ENCODE measurements around the gene MACROD1. TPM values are rescaled to one million over a fixed set of nuclear protein-coding genes. Genes with fewer than 3 reads are reported as not detected.

Gene MACROD1
- total RNA-seq, 1 donor from 2014 or later: 27.8 TPM

DNA sequence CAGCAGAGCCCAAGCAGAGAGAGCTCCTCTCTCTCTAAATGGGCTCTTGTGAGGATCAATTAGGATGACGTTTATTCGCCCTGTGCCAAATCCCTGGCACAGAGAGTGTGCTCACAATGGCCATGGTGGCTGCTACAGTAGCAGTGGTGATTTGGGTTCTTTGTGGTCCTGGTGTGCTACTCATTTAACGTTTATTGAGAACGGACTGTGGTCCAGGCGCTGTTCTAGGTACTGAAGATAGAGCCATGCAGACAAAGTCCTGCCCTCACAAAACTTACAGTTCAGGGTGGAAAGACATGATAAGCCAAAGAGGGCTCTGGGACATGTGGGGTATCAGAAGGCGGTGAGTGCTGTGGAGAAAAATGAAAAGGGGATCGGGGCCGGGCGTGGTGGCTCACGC, 174.4 kb downstream of the MACROD1 start:
- DNase-seq (ENCODE audit: low read depth): no peak
- H3K4me3 ChIP-seq (ENCODE audit: low read depth, low read length): no peak overlapping the region
- TF ChIP-seq, protein P1, sequence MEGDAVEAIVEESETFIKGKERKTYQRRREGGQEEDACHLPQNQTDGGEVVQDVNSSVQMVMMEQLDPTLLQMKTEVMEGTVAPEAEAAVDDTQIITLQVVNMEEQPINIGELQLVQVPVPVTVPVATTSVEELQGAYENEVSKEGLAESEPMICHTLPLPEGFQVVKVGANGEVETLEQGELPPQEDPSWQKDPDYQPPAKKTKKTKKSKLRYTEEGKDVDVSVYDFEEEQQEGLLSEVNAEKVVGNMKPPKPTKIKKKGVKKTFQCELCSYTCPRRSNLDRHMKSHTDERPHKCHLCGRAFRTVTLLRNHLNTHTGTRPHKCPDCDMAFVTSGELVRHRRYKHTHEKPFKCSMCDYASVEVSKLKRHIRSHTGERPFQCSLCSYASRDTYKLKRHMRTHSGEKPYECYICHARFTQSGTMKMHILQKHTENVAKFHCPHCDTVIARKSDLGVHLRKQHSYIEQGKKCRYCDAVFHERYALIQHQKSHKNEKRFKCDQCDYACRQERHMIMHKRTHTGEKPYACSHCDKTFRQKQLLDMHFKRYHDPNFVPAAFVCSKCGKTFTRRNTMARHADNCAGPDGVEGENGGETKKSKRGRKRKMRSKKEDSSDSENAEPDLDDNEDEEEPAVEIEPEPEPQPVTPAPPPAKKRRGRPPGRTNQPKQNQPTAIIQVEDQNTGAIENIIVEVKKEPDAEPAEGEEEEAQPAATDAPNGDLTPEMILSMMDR (conservative IDR thresholded peaks at IDR 0.05; ENCODE audit: low read depth, low read length): no peak

DNA sequence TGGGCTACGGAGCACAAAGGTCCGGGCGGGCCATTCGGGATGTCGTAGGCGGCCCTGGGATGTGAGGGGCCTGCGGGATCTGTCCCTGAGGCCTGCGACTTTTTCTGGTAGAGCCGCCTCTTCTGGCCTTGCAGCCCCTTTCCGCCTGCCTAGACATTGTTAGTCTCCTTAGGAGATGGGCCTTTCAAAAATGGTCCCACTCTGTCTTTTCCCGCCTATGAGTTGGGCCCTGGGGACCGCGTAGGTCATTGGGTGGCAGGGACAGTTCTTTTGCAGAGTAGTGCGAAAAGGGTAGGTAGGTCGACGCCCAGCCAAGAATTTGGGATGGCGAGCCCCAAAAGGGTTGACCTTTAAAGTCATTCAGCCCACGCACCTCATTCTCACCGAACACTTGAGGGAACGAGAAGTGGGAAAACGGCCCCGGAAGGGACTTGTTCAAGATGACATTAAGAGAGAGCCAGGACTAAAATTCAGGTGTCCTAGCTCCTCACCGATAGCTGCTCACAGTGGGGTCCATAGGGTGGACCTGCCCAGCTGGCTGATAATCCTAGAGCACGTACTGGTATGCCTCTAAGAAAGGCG, 178.9 kb downstream of the MACROD1 start:
- TF ChIP-seq, protein P1 (conservative IDR thresholded peaks at IDR 0.05; ENCODE audit: low read depth, low read length): no peak
- DNase-seq (ENCODE audit: low read depth): no peak
- H3K4me3 ChIP-seq (ENCODE audit: low read depth, low read length): peak overlapping the region; percentile 98

DNA sequence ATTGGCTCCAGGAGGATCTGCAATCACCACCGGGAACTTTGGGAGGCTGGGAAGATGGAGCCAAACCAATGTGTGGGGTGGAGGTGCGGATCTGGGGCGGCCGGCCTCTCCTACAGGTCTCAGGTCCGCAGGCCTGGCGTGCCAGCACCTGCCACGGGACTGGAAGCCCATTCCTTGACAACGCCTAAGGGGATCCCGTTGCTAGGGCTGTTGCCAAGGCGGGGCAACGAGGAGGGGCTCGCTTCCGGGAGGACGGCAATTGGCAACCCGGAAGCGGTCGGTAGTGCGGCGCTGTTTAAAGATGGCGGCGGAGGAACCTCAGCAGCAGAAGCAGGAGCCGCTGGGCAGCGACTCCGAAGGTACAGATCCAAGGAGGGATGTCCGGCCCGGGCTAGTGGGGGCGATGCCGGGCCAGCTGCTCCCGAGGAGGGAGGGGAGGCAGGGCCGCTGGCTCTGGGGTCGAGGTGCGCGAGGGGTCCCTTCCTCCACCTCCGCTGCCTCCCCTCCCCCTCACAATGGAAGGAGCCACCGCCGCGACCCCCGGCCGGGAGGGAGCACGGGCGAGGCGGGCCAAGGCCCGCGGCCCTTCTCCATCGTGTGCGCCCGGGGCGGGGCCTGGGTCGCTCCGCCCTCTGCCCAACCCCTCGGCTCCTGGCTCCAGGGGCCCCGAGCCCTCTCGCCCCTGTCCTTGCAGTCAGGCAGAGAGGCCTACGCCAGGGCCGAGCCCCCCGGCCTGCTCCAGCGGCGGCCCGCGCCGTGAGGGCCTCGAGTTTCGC, 179.6 kb downstream of the MACROD1 start, which contains the start of gene OTUB1:
Gene OTUB1 (plus strand): TSS at position 283 of the 776 bp plus-strand sequence. CDS start 19 bp downstream, at position 302.
- TF ChIP-seq, protein P1 (conservative IDR thresholded peaks at IDR 0.05; ENCODE audit: low read depth, low read length): peak; percentile 3
- H3K4me3 ChIP-seq (ENCODE audit: low read depth, low read length): peak within 1 kb of the TSS; percentile 98
- peak; percentile 37 for DNase-seq (ENCODE audit: low read depth)

DNA sequence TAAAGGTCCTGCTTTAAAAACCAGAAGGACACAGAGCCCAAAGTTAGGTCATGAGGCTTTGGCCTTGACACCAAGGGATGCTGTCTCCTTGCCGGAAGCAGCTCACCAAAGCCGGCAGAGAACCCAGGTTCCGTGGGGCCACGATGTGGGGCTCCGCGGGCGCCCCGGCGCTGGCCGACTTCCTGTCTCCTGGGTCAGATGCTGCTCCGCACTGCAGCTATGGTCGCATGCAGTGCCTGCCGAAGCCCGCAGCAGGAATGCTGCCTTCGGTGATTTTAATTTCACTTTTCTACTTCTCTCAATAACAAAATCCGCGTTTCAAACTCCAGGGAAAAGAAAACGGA, 180.1 kb downstream of the MACROD1 start:
- TF ChIP-seq, protein P1 (conservative IDR thresholded peaks at IDR 0.05; ENCODE audit: low read depth, low read length): no peak
- peak overlapping the region; percentile 98 for H3K4me3 ChIP-seq (ENCODE audit: low read depth, low read length)
- DNase-seq (ENCODE audit: low read depth): no peak

DNA sequence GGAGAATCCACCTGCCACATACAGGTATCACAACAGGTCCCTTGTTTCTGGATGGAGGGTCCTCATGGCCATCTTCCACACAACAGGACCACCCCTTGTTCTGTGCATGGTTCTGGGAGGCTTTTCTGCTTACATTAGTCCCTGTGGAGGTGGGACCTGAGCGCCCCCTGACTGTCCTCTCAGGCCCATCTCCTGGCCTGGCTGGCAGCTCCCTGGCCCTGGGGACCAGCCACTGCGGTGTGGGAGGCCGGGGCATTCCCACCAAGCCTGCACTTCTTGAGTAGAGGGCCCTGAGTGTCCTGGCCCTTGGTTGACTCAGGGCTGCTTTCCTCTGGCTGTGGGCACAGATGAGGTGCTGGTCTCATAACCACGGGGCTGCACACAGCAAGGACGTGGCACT, 186.5 kb downstream of the MACROD1 start:
- DNase-seq (ENCODE audit: low read depth): no peak
- no peak overlapping the region for H3K4me3 ChIP-seq (ENCODE audit: low read depth, low read length)
- TF ChIP-seq, protein P1 (conservative IDR thresholded peaks at IDR 0.05; ENCODE audit: low read depth, low read length): no peak

DNA sequence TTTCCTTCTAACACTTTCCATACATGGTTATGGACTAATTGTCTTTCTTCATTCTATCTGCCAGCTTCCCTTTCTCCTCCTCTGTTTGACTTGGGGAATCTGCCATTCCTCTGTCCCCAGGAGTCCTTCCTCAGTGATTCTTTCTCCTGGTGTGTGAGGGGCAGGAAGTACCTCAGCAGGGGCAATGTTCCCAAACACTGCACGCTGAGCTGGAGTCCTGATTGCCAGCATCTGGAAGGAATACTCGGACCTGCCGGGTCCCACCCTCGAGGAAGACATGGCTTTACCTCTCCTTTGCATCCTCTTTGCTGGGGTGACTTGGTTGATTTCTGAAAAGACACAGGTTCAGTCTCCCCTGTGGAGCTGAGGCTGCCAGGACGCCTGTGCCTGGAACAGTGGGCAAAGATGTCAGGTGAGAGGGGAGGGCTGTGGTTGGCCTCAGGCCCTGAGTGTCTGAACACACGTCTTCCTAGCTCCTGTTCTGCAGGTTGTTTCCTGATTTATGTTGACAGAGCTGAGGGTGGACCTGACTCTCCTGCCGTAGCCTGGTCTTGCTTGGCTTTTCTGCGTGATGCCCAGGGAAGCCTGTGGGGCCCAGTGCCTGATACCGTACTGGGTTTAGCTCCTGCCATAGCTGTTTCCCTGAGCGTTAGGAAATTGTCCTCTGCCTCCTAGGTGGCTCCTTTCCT, 187.2 kb downstream of the MACROD1 start:
- DNase-seq (ENCODE audit: low read depth): no peak
- H3K4me3 ChIP-seq (ENCODE audit: low read depth, low read length): no peak overlapping the region
- TF ChIP-seq, protein P1 (conservative IDR thresholded peaks at IDR 0.05; ENCODE audit: low read depth, low read length): no peak

Measured in epithelial cell of proximal tubule (primary cell).